ENCODE results near the gene PAGE1. TPM values are rescaled to one million over a fixed set of nuclear protein-coding genes. Genes with fewer than 3 reads are reported as not detected.

The PAGE1 gene
- polyA plus RNA-seq, 4 donors: not detected

Other genes starting within 250 kb of the PAGE1 start
- gene GAGE12C, start 163.8 kb downstream of the PAGE1 start, polyA plus RNA-seq (ENCODE audit: insufficient read length in 4 of 4): not detected
- not detected for gene GAGE12D, start 154.3 kb downstream of the PAGE1 start, polyA plus RNA-seq (ENCODE audit: insufficient read length in 4 of 4)
- not detected for gene GAGE12E, start 144.7 kb downstream of the PAGE1 start, polyA plus RNA-seq (ENCODE audit: insufficient read length in 4 of 4)
- not detected for gene GAGE12F, start 135.1 kb downstream of the PAGE1 start, polyA plus RNA-seq (ENCODE audit: insufficient read length in 4 of 4)
- gene GAGE12G, start 125.6 kb downstream of the PAGE1 start, polyA plus RNA-seq (ENCODE audit: insufficient read length in 4 of 4): not detected
- gene GAGE12H, start 116.0 kb downstream of the PAGE1 start, polyA plus RNA-seq (ENCODE audit: insufficient read length in 4 of 4): not detected
- not detected for gene GAGE2A, start 106.5 kb downstream of the PAGE1 start, polyA plus RNA-seq (ENCODE audit: insufficient read length in 4 of 4)
- not detected for gene GAGE1, start 97.0 kb downstream of the PAGE1 start, polyA plus RNA-seq (ENCODE audit: insufficient read length in 4 of 4)
- 1 to 10 TPM in 2 of 4 donors, under 1 TPM in 2; 0.43 to 1.5 (median 0.88) TPM for gene PAGE4, start 133.3 kb upstream of the PAGE1 start, polyA plus RNA-seq (ENCODE audit: insufficient read length in 4 of 4)
- 10 to 100 TPM in 3 of 4 donors, 1 to 10 TPM in 1; 8.2 to 13.7 (median 11.5) TPM for gene USP27X, start 183.5 kb upstream of the PAGE1 start, polyA plus RNA-seq (ENCODE audit: insufficient read length in 4 of 4)
- 10 to 100 TPM; 46.1 to 86.8 (median 79.2) TPM for gene CLCN5, start 226.6 kb upstream of the PAGE1 start, polyA plus RNA-seq (ENCODE audit: insufficient read length in 4 of 4)

Measured in left renal pelvis (tissue), 4 donors.